Measurements from ENCODE around the gene NDUFB1. TPM values are rescaled to one million over a fixed set of nuclear protein-coding genes. Genes with fewer than 3 reads are reported as not detected.

The NDUFB1 gene
- total and polyA plus RNA-seq, 2 of the 13 experiments (the other 11 are each of a cell fraction or from before 2014, with no cell fraction given) = 181 to 281 TPM

GRCh38 chr14:92121670-92122350 is at the start of gene NDUFB1, which contains the start of gene CPSF2 (continued):
- TF ChIP-seq ZBTB44 (CRISPR knock-in tag; IDR thresholded peaks at IDR 0.05) = no peak
- 0 out of 2 replicates have a peak, but pooled peaks have one; percentile 7 for TF ChIP-seq IRF2 (CRISPR knock-in tag; IDR thresholded peaks at IDR 0.05)
- TF ChIP-seq ZNF207 (IDR thresholded peaks at IDR 0.05; ENCODE audit: borderline replicate concordance) = no peak
- no peak for TF ChIP-seq KDM6A (CRISPR knock-in tag; IDR thresholded peaks at IDR 0.05; ENCODE audit: low read depth)
- TF ChIP-seq ARID2 (CRISPR knock-in tag; IDR thresholded peaks at IDR 0.05; ENCODE audit: borderline replicate concordance) = no peak
- TF ChIP-seq TEF (CRISPR knock-in tag; IDR thresholded peaks at IDR 0.05) = 0 out of 2 replicates have a peak, but pooled peaks have one; percentile 41
- peak; percentile 83; the same call in 1 of the 2 replicates for TF ChIP-seq ZNF724P (CRISPR knock-in tag; IDR thresholded peaks at IDR 0.05; ENCODE audit: borderline replicate concordance)
- TF ChIP-seq SOX6 (IDR thresholded peaks at IDR 0.05) = no peak
- TF ChIP-seq SOX6 (CRISPR knock-in tag; IDR thresholded peaks at IDR 0.05) = no peak
- peak; percentile 50 for TF ChIP-seq ZNF407 (CRISPR knock-in tag; IDR thresholded peaks at IDR 0.05; ENCODE audit: not compliant biosample characterization)
- TF ChIP-seq SETDB1 (CRISPR knock-in tag; IDR thresholded peaks at IDR 0.05; ENCODE audit: borderline replicate concordance) = no peak
- no peak for TF ChIP-seq GLMP (CRISPR knock-in tag; IDR thresholded peaks at IDR 0.05; ENCODE audit: borderline replicate concordance)
- 0 out of 2 replicates have a peak, but pooled peaks have one; percentile 65 for TF ChIP-seq ISX (CRISPR knock-in tag; conservative IDR thresholded peaks at IDR 0.05)
- no peak for TF ChIP-seq ZNF891 (CRISPR knock-in tag; IDR thresholded peaks at IDR 0.05)
- no peak; the same call in none of the 2 replicates for TF ChIP-seq ZNF737 (CRISPR knock-in tag; IDR thresholded peaks at IDR 0.05; ENCODE audit: borderline replicate concordance)

All from HepG2 (cell line).